Neural cell (in vitro differentiated cells): ENCODE data around the gene FOXJ2.

ENCODE experiments used
- CTCF ChIP-seq: fragments of 450-650 bp; IDR thresholded peaks from 2 replicates; pipeline ENCODE4 v1.5.1; 2014; ENCODE audit warnings: antibody characterized with exemption, mild to moderate bottlenecking, moderate library complexity; ENCODE audit not compliant: poor library complexity, severe bottlenecking
- EZH2 ChIP-seq: fragments of 200-600, 300-800 bp; shearing (Covaris generic), sonication (generic); IDR thresholded peaks from 2 replicates; pipeline ENCODE4 v1.6.1; 2014; ENCODE audit warnings: antibody characterized with exemption, low read length, borderline replicate concordance, mild to moderate bottlenecking; ENCODE audit not compliant: insufficient read depth, poor library complexity, severe bottlenecking
- MXI1 ChIP-seq: fragments of 450-650 bp; conservative IDR thresholded peaks from 2 replicates; pipeline ENCODE4 v1.6.1; 2014; ENCODE audit warnings: antibody characterized with exemption, mild to moderate bottlenecking; ENCODE audit not compliant: poor library complexity, severe bottlenecking
- POLR2AphosphoS5 ChIP-seq: IDR thresholded peaks from 2 replicates; pipeline ENCODE4 v1.6.1; 2012
- TAF1 ChIP-seq: IDR thresholded peaks from 2 replicates; pipeline ENCODE4 v1.6.1; 2012; ENCODE audit warnings: low read depth
- TF ChIP-seq, protein P1 (sequence below): IDR thresholded peaks from 2 replicates; pipeline ENCODE4 v1.6.1; 2012; ENCODE audit warnings: borderline replicate concordance

DNA sequence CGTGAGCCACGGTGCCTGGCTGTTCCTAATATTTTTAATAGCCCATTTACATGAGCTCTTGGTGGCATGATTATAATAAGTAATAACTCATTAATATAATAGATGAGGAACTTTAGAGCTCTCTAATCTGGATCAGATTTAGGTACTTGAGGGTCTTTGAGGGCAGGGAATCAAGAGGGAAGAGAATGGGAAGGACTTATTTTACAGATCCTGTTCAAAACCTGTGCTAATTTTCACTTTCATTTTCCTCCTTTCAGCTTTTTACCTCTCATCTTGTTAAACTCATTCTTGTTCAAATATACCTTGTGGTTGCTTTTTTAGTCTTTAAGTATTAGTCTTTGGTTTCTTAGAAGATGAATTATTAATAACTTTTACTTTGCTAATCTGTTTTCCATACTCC, 55.1 kb downstream of the FOXJ2 start:
- TF ChIP-seq CTCF (no peak), POLR2AphosphoS5 (no peak), TAF1 (no peak), EZH2 (no peak), MXI1 (no peak)
- TF ChIP-seq, protein P1, sequence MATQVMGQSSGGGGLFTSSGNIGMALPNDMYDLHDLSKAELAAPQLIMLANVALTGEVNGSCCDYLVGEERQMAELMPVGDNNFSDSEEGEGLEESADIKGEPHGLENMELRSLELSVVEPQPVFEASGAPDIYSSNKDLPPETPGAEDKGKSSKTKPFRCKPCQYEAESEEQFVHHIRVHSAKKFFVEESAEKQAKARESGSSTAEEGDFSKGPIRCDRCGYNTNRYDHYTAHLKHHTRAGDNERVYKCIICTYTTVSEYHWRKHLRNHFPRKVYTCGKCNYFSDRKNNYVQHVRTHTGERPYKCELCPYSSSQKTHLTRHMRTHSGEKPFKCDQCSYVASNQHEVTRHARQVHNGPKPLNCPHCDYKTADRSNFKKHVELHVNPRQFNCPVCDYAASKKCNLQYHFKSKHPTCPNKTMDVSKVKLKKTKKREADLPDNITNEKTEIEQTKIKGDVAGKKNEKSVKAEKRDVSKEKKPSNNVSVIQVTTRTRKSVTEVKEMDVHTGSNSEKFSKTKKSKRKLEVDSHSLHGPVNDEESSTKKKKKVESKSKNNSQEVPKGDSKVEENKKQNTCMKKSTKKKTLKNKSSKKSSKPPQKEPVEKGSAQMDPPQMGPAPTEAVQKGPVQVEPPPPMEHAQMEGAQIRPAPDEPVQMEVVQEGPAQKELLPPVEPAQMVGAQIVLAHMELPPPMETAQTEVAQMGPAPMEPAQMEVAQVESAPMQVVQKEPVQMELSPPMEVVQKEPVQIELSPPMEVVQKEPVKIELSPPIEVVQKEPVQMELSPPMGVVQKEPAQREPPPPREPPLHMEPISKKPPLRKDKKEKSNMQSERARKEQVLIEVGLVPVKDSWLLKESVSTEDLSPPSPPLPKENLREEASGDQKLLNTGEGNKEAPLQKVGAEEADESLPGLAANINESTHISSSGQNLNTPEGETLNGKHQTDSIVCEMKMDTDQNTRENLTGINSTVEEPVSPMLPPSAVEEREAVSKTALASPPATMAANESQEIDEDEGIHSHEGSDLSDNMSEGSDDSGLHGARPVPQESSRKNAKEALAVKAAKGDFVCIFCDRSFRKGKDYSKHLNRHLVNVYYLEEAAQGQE = no peak
